ENCODE data around the gene KCNA3. TPM values are rescaled to one million over a fixed set of nuclear protein-coding genes. Genes with fewer than 3 reads are reported as not detected.
"Not testable (repeated sequence)": the region's sequence is repeated elsewhere in the genome, so short reads cannot be mapped to it uniquely, and the experiment has no call there.

Gene KCNA3
- total and polyA plus RNA-seq, 2 donors, result 0.37 to 3.1 TPM

DNA sequence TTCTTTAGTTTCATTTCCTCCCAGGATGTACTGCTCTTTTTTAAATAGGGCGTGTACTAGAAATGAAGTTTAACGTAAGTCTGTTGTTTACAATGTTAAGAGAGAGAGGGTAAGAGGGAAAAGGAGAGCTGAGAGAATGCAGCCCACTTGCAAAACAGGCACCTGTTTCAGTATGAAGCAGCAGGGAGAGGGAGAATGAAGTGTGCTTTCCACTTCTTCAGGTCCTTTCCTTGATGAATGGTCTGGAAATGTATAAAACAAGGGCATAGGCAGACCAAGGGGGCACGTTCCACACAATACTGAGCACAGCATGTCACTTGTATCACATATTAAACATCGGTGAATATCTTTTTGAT is 2.0 kb downstream of the KCNA3 start:
- no peaks in the 10 kb centered on the region for H3K4me1 ChIP-seq (ENCODE audit: insufficient read depth)
- no peaks in the 10 kb centered on the region for H3K36me3 ChIP-seq (ENCODE audit: insufficient read depth)
- WGBS, result 52% methylated on average over 4 of the region's 4 CpGs
- no peak overlapping the region for H3K4me3 ChIP-seq (ENCODE audit: low read depth, low read length)
- no peak for DNase-seq (ENCODE audit: extremely low spot score)
- H3K27ac ChIP-seq (ENCODE audit: low read depth), result no peak overlapping the region

DNA sequence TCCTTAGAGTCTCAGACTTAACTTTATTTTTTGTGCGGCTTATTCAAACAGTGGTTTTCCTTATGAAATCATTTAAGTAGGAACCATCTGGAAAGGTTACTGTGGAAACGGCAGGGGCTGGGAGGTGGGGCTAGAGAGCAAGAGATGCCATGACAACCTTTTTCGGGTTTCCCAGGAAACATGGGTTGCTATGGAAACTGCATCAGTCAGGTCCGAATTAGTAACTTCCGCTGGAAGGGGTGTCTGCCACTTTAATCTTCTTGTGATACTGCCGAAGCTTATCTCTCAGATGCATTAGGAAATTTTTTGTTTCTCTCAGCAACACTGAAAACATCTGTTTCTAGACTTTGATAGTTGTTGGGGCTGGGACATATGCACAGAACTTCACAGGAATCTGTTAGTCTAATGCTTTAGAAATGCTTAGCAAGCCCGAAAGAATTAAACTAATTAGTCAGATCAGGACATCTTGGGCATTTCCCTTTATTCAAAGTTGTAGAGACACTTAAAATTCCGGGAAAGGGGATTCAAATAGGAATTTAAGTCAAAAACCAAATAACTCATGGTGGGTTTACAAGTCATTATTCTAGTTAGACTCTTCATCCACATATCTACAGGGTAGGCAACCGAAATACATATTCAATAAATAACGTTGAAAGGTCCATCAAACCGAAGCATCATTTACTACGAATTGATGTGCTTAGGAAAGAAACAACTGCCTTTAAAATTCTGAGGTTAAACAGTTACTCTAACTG is 2.6 kb downstream of the KCNA3 start:
- 36% methylated on average over 12 of the region's 12 CpGs for WGBS
- Histone ChIP-seq H3K4me1 (ENCODE audit: insufficient read depth) (no peaks in the 10 kb centered on the region), H3K27ac (ENCODE audit: low read depth) (no peak overlapping the region), H3K36me3 (ENCODE audit: insufficient read depth) (no peaks in the 10 kb centered on the region), H3K4me3 (ENCODE audit: low read depth, low read length) (no peak overlapping the region)
- DNase-seq (ENCODE audit: extremely low spot score), result peak; percentile 33

- Histone ChIP-seq H3K27ac (ENCODE audit: low read depth) (no peak overlapping the region), H3K36me3 (ENCODE audit: insufficient read depth) (no peaks in the 10 kb centered on the region), H3K4me3 (ENCODE audit: low read depth, low read length) (no peak overlapping the region), H3K4me1 (ENCODE audit: insufficient read depth) (no peaks in the 10 kb centered on the region)
- DNase-seq (ENCODE audit: extremely low spot score), result no peak
- WGBS, result 46% methylated on average over 2 of the region's 2 CpGs
Measured at GRCh38 chr1:110671361-110671760, 3.4 kb downstream of the KCNA3 start.

- no peak overlapping the region for H3K4me3 ChIP-seq (ENCODE audit: low read depth, low read length)
- WGBS, result 52% methylated on average over 4 of the region's 4 CpGs
- no peak for DNase-seq (ENCODE audit: extremely low spot score)
- H3K27ac ChIP-seq (ENCODE audit: low read depth), result no peak overlapping the region
- no peaks in the 10 kb centered on the region for H3K4me1 ChIP-seq (ENCODE audit: insufficient read depth)
- H3K36me3 ChIP-seq (ENCODE audit: insufficient read depth), result no peaks in the 10 kb centered on the region
Measured at GRCh38 chr1:110668549-110668948, 6.2 kb downstream of the KCNA3 start.

- no peak overlapping the region for H3K27ac ChIP-seq (ENCODE audit: low read depth)
- no peaks in the 10 kb centered on the region for H3K36me3 ChIP-seq (ENCODE audit: insufficient read depth)
- no peaks in the 10 kb centered on the region for H3K4me1 ChIP-seq (ENCODE audit: insufficient read depth)
- no peak for DNase-seq (ENCODE audit: extremely low spot score)
- no peak overlapping the region for H3K4me3 ChIP-seq (ENCODE audit: low read depth, low read length)
- 84% methylated on average over 2 of the region's 2 CpGs for WGBS
Measured at GRCh38 chr1:110667776-110668175, 7.0 kb downstream of the KCNA3 start.

- no peaks in the 10 kb centered on the region for H3K4me1 ChIP-seq (ENCODE audit: insufficient read depth)
- 82% methylated on average over 2 of the region's 2 CpGs for WGBS
- H3K36me3 ChIP-seq (ENCODE audit: insufficient read depth), result no peaks in the 10 kb centered on the region
- H3K27ac ChIP-seq (ENCODE audit: low read depth), result no peak overlapping the region
- no peak overlapping the region for H3K4me3 ChIP-seq (ENCODE audit: low read depth, low read length)
- DNase-seq (ENCODE audit: extremely low spot score), result no peak
Measured at GRCh38 chr1:110663241-110663640, 11.5 kb downstream of the KCNA3 start.

DNA sequence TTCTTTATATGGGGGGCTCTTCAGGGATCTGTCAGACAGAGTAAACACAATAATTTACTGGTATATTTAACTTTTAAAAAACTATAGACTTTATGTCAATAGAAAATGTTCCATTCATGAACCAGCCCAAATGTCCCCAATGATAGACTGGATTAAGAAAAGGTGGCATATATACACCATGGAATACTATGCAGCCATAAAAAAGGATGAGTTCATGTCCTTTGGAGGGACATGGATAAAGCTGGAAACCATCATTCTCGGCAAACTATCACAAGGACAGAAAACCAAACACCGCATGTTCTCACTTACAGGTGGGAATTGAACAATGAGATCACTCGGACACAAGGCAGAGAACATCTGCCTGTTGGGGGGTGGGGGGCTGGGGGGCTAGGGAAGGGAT is 15.2 kb downstream of the KCNA3 start:
- H3K4me1 ChIP-seq (ENCODE audit: insufficient read depth); H3K4me3 ChIP-seq (ENCODE audit: low read depth, low read length); DNase-seq (ENCODE audit: extremely low spot score); H3K27ac ChIP-seq (ENCODE audit: low read depth); H3K36me3 ChIP-seq (ENCODE audit: insufficient read depth): not testable (repeated sequence)
- 91% methylated on average over 3 of the region's 3 CpGs for WGBS

GRCh38 chr1:110657351-110657750 is 17.4 kb downstream of the KCNA3 start:
- WGBS, result 67% methylated on average over 2 of the region's 2 CpGs
- Histone ChIP-seq H3K27ac (ENCODE audit: low read depth) (no peak overlapping the region), H3K4me3 (ENCODE audit: low read depth, low read length) (no peak overlapping the region), H3K4me1 (ENCODE audit: insufficient read depth) (no peaks in the 10 kb centered on the region), H3K36me3 (ENCODE audit: insufficient read depth) (no peaks in the 10 kb centered on the region)
- no peak for DNase-seq (ENCODE audit: extremely low spot score)

- Histone ChIP-seq H3K36me3 (ENCODE audit: insufficient read depth) (no peaks in the 10 kb centered on the region), H3K4me1 (ENCODE audit: insufficient read depth) (peaks cover 2% of the 10 kb centered on the region), H3K4me3 (ENCODE audit: low read depth, low read length) (no peak overlapping the region), H3K27ac (ENCODE audit: low read depth) (no peak overlapping the region)
- 64% methylated on average over 2 of the region's 2 CpGs for WGBS
- DNase-seq (ENCODE audit: extremely low spot score), result no peak
Measured at GRCh38 chr1:110650609-110651008, 24.1 kb downstream of the KCNA3 start.

GRCh38 chr1:110648417-110648816 is 26.3 kb downstream of the KCNA3 start:
- DNase-seq (ENCODE audit: extremely low spot score), result no peak
- peaks cover 2% of the 10 kb centered on the region for H3K4me1 ChIP-seq (ENCODE audit: insufficient read depth)
- WGBS, result 67% methylated on average over 2 of the region's 2 CpGs
- no peaks in the 10 kb centered on the region for H3K36me3 ChIP-seq (ENCODE audit: insufficient read depth)
- no peak overlapping the region for H3K4me3 ChIP-seq (ENCODE audit: low read depth, low read length)
- no peak overlapping the region for H3K27ac ChIP-seq (ENCODE audit: low read depth)

- H3K27ac ChIP-seq (ENCODE audit: low read depth), result peak overlapping the region; percentile 1
- peaks cover 2% of the 10 kb centered on the region for H3K4me1 ChIP-seq (ENCODE audit: insufficient read depth)
- DNase-seq (ENCODE audit: extremely low spot score), result no peak
- 15% methylated on average over 5 of the region's 5 CpGs for WGBS
- no peak overlapping the region for H3K4me3 ChIP-seq (ENCODE audit: low read depth, low read length)
- no peaks in the 10 kb centered on the region for H3K36me3 ChIP-seq (ENCODE audit: insufficient read depth)
Measured at GRCh38 chr1:110647254-110647891, 27.4 kb downstream of the KCNA3 start.

DNA sequence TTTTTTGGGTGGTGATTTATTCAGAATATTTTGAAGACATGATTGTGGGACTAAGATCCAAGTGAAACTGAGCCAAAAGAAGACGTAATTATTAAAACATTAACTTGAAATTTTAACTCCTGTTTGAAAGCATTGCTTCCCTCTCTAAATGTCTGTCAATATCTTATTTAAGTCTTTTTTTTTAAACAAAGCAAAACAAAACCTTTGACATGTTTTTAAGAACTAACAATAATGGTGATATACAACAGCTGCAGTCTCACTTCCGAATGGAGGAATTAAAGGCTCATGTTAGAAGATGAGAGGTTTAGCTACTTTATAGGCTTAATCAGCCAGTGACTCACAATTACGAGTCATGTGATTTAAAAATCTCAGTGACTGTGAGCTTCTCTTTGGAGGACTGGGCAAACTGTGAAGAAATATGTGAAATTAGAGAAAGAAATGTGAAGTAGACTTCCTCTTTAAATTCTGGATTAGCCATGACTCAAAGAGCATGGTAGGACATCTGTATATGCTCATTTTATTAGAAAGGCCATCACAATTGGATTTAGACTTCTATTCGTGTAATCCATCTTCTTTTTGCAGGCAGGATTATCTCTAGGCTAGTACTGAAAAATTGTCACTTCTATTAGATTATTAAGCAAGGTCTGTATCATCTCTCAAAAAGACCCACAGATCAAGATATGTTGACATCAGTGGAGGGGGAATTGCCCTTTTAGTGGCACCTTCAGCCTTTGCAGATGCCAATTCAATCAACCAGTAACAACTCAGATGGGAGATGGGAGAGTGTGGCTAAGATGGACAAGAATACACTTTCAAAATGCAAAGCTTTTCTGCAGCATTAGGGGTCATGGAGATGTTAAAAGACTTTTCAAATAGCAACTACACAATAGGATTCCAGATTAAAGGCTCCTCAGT is 28.7 kb downstream of the KCNA3 start:
- Histone ChIP-seq H3K27ac (ENCODE audit: low read depth) (no peak overlapping the region), H3K4me1 (ENCODE audit: insufficient read depth) (peaks cover 2% of the 10 kb centered on the region), H3K36me3 (ENCODE audit: insufficient read depth) (no peaks in the 10 kb centered on the region), H3K4me3 (ENCODE audit: low read depth, low read length) (no peak overlapping the region)
- 29% methylated on average over 4 of the region's 4 CpGs for WGBS
- DNase-seq (ENCODE audit: extremely low spot score), result no peak

DNA sequence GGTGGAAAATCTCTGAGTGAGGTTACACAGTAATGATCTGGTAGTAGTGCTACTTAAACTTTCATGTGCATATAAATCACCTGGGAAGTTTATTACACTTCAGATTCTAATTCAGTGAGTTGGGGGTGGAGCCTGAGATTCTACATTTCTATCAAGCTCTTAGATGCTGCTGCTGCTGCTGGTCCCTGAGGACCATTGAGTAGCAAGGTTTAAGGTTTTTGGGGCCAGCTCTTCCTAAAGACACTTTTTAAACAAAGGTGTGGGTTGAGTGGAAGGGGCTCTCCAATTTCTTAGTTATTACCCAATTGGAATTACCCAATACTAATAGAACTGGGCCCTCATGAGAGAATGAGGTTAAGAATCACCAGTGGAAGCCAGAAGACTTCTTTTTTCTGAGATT is 29.5 kb downstream of the KCNA3 start:
- Histone ChIP-seq H3K36me3 (ENCODE audit: insufficient read depth) (no peaks in the 10 kb centered on the region), H3K4me3 (ENCODE audit: low read depth, low read length) (no peak overlapping the region), H3K27ac (ENCODE audit: low read depth) (no peak overlapping the region), H3K4me1 (ENCODE audit: insufficient read depth) (peaks cover 2% of the 10 kb centered on the region)
- no peak for DNase-seq (ENCODE audit: extremely low spot score)

Data from urinary bladder (tissue), 4 donors.